GM12873 (cell line): ENCODE results near the gene PDC.

Source experiments
- TF ChIP-seq, protein P1 (sequence below): IDR thresholded peaks from 2 replicates; pipeline ENCODE4 v1.5.1; 2012; ENCODE audit warnings: low read depth, mild to moderate bottlenecking, moderate library complexity, low read length, control low read depth; ENCODE audit not compliant: insufficient read depth; ENCODE audit errors: missing control alignments

Gene PDC

DNA sequence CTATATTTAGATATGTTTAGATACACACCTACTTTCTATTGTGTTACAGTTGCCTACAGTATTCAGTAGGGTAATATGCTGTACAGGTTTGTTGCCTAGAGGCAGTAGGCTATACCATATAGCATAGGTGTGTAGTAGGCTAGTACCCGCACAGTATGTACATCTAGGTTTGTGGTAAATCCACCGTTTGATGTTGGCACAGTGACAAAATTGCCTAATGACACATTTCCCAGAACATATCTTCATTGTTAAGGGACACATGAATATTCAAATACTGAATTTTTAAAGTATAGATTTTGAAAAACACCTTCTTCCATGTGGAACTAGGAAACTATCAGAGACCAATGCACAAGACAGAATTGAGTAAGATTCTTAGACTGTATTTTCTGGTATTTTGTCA is 22.6 kb upstream of the PDC start:
- TF ChIP-seq, protein P1, sequence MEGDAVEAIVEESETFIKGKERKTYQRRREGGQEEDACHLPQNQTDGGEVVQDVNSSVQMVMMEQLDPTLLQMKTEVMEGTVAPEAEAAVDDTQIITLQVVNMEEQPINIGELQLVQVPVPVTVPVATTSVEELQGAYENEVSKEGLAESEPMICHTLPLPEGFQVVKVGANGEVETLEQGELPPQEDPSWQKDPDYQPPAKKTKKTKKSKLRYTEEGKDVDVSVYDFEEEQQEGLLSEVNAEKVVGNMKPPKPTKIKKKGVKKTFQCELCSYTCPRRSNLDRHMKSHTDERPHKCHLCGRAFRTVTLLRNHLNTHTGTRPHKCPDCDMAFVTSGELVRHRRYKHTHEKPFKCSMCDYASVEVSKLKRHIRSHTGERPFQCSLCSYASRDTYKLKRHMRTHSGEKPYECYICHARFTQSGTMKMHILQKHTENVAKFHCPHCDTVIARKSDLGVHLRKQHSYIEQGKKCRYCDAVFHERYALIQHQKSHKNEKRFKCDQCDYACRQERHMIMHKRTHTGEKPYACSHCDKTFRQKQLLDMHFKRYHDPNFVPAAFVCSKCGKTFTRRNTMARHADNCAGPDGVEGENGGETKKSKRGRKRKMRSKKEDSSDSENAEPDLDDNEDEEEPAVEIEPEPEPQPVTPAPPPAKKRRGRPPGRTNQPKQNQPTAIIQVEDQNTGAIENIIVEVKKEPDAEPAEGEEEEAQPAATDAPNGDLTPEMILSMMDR: no peak

DNA sequence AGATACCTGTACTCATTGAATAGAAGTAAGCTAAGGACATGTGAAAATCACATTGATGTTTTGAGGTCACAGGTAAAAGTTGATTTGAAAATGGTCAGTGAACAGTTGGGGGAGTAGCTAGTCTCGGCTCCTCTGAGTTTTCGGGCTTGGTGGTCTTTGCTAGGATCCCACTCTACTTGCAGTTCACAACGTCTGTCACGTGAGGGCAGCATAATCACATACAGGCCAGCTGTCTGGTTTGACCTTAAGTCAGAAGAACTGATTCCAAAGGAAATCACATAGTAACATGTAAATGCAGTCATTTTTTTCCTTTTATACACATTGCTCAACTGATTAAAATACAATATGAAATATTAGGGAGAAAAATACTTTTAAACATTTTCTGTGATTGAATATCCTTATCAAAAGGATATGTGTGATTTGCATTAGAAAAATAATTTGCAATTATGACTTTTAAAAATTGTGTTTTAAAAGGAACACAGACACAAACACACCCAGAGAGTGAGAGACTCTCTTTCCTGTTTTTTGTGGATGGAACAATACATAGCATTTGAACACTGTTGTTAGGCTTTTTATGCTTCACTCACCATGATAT is 21.8 kb upstream of the PDC start:
- TF ChIP-seq, protein P1: peak; percentile 93

DNA sequence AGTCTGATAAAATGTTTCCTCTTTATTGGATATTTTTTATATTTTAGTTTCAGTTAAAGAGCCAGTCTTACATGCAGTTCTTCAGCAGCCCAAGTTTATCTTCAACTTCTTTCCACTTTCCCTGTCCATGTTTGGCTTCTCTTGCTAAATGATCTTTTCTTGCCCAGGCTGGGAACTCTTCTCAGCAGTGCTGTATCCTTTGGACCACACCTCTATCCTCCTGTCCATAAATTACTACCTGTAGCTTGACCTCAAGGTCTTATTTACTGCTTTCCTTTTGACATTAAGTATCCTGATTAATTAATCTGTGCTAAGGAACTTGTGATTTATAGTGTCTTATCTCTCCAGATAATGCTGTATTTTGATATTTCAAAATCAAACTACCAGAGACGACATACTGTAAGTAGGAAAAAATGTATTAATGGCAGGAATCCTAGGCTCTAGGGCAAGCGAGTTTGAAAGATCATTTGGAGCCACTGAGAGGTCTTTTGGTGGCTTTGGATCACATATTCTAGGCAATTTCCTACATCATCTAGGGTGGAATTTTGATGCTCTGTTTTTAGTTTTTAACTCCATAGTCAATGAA is 20.5 kb upstream of the PDC start:
- TF ChIP-seq, protein P1: no peak

DNA sequence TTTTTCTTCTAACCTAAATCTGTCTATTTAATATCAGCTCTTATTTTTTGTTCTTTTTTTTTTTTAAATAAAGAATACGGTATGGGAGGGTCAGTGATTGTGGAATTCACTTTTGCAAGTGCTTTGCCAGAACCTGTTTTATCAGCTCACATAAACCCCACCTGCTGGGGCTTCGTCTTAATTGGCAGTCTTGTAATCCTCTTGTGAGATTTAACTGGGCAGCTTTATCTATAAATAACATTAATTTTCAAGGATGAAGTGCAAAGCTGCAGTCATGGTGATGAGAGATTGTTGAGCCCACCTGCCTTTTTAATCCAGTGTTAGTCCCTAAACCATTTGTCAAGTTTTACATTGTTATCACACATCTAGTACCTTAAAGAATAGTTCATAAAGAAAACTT is 18.2 kb upstream of the PDC start:
- TF ChIP-seq, protein P1: no peak

DNA sequence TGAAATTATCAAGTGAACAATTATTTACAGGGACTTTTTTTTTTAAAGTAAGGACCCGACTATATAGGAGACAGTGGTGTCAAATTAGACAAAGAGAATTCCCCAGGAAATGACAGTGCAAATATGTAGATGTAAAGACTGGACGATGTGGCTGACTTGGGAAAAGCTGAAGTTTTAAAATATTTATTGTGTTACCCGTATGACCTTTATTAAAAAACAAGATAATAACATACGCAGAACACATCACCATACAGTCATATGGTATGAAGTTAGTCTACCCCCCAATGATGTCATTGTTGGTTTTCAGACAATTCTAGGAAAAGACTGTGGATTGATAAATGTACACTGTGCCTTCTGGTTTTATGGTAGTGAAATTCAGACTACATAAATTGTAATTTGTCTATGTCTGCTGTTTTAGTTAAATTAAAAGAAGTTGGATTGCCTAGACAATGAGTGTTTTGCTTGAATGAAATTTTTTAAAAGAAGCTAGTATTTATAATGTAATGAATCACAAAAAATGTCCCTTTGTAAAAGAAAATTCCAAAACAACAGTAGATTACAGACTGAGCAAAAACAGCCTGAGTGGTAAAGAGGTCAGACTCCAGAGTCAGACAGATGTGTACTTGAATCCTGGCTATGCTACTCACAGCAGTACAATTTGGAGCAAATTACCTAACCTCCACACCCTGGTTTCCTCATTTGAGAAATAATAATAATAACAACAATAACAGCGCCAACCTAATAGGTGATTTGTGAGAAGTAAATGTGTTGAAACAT is 15.5 kb upstream of the PDC start:
- TF ChIP-seq, protein P1: no peak

DNA sequence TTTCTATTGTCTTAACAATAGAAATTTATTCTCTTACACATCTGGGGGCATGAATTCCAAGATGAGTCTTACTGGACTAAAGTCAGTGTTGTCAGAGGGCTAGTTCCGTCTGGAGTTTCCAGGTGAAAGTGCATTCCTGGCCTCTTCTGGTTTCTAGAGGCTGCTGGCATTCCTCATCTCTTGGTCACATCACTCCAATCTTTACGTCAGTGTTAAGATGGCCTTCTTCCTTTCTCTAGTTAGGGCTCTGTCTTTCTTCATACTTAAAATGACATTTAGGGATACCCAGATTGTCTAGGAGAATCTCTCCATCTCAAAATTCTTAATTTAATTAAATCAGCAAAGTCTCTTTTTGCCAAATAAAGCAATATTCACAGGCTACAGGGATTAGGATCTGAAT is 13.3 kb upstream of the PDC start:
- TF ChIP-seq, protein P1: no peak

DNA sequence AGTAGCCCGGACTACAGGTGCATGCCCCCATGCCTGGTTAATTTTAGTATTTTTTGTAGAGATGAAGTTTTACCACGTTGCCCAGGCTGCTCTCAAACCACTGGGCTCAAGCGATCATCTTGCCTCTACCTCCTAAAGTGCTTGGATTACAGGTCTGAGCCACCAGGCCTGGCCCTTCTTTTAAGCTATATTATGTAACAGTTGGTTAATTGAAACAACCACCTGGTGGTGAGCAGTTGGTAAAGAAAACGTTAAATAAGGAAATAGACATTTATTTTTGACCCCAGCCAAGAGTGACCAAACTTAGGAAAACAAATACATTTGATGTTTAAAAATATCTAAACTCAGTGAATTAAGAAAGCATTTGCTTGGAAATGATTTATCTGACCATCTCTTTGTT is 12.1 kb upstream of the PDC start:
- TF ChIP-seq, protein P1: no peak
